ENCODE measurements around the gene GIPC3.

The GIPC3 gene

GRCh38 chr19:3637621-3638020 lies 52.3 kb downstream of the GIPC3 start:
- DNase-seq (ENCODE audit: low read depth, low spot score), result no peak

- no peak for DNase-seq (ENCODE audit: low read depth, low spot score)
Measured at GRCh38 chr19:3638208-3639193, 53.2 kb downstream of the GIPC3 start.

DNA sequence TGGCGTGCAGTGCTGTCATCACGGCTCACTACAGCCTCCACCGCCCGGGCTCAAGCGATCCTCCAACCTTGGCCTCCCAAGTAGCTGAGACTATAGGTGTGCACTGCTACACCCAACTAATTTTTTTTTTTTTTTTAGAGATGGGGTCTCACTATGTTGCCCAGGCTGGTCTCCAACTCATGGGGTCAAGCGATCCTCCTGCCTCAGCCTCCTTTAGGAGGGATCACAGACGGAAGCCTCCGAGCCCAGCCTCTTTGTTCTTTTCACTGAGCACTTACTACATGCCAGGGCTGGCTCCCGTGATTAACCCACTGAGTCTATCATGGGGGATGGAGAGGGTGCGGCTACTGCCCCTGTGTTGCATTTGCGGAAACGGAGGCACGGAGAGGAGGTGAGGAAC lies 54.2 kb downstream of the GIPC3 start:
- no peak for DNase-seq (ENCODE audit: low read depth, low spot score)

GRCh38 chr19:3641515-3642269 lies 56.4 kb downstream of the GIPC3 start:
- no peak for DNase-seq (ENCODE audit: low read depth, low spot score)

- no peak for DNase-seq (ENCODE audit: low read depth, low spot score)
Measured at GRCh38 chr19:3642296-3642695, 57.0 kb downstream of the GIPC3 start.

Measured in ELF-1 (cell line).